GM18505 (cell line): ENCODE data around the gene HJURP.

ENCODE experiments used
- ATAC-seq: cut with Tn5 transposase; IDR thresholded peaks from one replicate; pipeline ENCODE4 v1.9.1; 2021; ENCODE audit not compliant: unreplicated experiment
- POLR2A ChIP-seq: IDR thresholded peaks from 4 replicates; pipeline ENCODE4 v1.6.1; 2011; ENCODE audit warnings: borderline replicate concordance; ENCODE audit not compliant: insufficient read depth, insufficient read length; ENCODE audit errors: extremely low read depth

The HJURP gene

GRCh38 chr2:233831011-233831721, 23.2 kb downstream of the HJURP start:
- ATAC-seq: no peak
- no peak for TF ChIP-seq POLR2A

- ATAC-seq: no peak
- no peak for TF ChIP-seq POLR2A
Observed at GRCh38 chr2:233830111-233830802, 24.1 kb downstream of the HJURP start.

- TF ChIP-seq POLR2A: no peak
- ATAC-seq: no peak
Observed at GRCh38 chr2:233829193-233830110, 24.9 kb downstream of the HJURP start.

- no peak for TF ChIP-seq POLR2A
- ATAC-seq: no peak
Observed at GRCh38 chr2:233828546-233829192, 25.7 kb downstream of the HJURP start.

GRCh38 chr2:233824373-233824772, 30.0 kb downstream of the HJURP start:
- TF ChIP-seq POLR2A: no peak
- ATAC-seq: no peak

GRCh38 chr2:233823731-233824121, 30.6 kb downstream of the HJURP start:
- no peak for ATAC-seq
- no peak for TF ChIP-seq POLR2A

GRCh38 chr2:233822781-233823730, 31.3 kb downstream of the HJURP start:
- ATAC-seq: no peak
- TF ChIP-seq POLR2A: no peak

GRCh38 chr2:233822101-233822771, 32.1 kb downstream of the HJURP start:
- ATAC-seq: no peak
- no peak for TF ChIP-seq POLR2A

GRCh38 chr2:233821709-233822100, 32.6 kb downstream of the HJURP start:
- no peak for ATAC-seq
- TF ChIP-seq POLR2A: no peak

- no peak for ATAC-seq
- TF ChIP-seq POLR2A: no peak
Observed at GRCh38 chr2:233821196-233821595, 33.1 kb downstream of the HJURP start.

- no peak for ATAC-seq
- no peak for TF ChIP-seq POLR2A
Observed at GRCh38 chr2:233820774-233821105, 33.6 kb downstream of the HJURP start.
